ENCODE measurements around the gene APOL6. TPM values are rescaled to one million over a fixed set of nuclear protein-coding genes. Genes with fewer than 3 reads are reported as not detected.

APOL6 gene
- total and polyA plus RNA-seq, 9 of the 15 experiments (the other 6 are each of a cell fraction or from before 2014, with no cell fraction given), result 0.29 to 1.2 (median 0.70) TPM

GRCh38 chr22:35657571-35658312 lies 9.5 kb downstream of the APOL6 start (continued):
- TF ChIP-seq MGA (IDR thresholded peaks at IDR 0.05), result peak; percentile 35; the same call in 1 of the 2 replicates
- no peak for TF ChIP-seq POLR2H (tag; IDR thresholded peaks at IDR 0.05; ENCODE audit: low read depth)
- TF ChIP-seq CBX5 (IDR thresholded peaks at IDR 0.05; ENCODE audit: borderline replicate concordance, low read depth), result no peak
- TF ChIP-seq SRSF3 (IDR thresholded peaks at IDR 0.05; ENCODE audit: insufficient read depth, low read length), result no peak
- no peak for TF ChIP-seq TFAM (CRISPR knock-in tag; conservative IDR thresholded peaks at IDR 0.05)
- no peak for TF ChIP-seq FOXJ3 (CRISPR knock-in tag; IDR thresholded peaks at IDR 0.05)
- TF ChIP-seq SMAD4 (CRISPR knock-in tag; conservative IDR thresholded peaks at IDR 0.05), result 0 out of 2 replicates have a peak, but pooled peaks have one; percentile 28
- no peak for TF ChIP-seq RNF219 (CRISPR knock-in tag; IDR thresholded peaks at IDR 0.05)
- TF ChIP-seq OTX1 (CRISPR knock-in tag; IDR thresholded peaks at IDR 0.05), result no peak
- TF ChIP-seq SETDB1 (IDR thresholded peaks at IDR 0.05; ENCODE audit: low read length), result no peak
